NCI-H82 treated with DMSO at 0.1 percent for 48 hours (cell line): Measurements from ENCODE around the gene KIF1A.
"Not testable (repeated sequence)": the region's sequence is repeated elsewhere in the genome, so short reads cannot be mapped to it uniquely, and the experiment has no call there.

Source experiments
- DNase-seq: peaks from one replicate; lab custom pipeline; 2025; ENCODE audit not compliant: unreplicated experiment; lab: John Stamatoyannopoulos, UW

Gene KIF1A

DNA sequence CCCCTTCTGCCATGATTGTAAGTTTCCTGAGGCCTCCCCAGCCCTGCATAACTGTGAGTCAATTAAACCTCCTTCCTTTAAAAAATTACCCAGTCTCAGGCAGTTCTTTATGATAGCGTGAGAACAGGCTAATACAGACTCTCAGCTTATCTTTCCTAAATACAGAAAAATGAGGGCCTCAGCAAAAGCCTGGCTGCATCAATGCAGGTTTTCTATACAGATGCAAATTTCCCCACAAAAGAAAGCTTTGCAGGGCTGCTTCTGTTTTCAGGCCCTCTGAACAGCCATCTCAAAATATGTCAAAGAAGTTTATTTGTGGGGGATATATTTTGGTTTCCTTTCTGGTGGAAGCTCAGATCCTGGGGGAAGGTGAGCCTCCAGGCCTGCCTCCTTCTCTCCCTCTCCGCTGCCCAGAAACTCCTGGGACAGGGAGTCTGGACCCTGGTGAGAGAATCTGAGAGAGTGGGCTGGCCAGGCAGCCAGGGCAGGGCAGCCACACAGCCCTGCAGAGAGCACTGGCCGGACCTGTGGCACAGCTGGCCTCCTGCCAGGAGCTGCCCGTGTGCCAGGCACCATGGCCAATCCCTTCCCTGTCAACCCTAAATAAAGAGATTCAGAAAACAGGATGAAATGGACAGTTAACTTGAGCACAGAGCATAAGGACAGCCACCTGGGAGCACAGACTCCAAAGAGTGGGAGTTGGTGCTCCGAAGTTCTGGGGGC lies 27.0 kb upstream of the KIF1A start:
- no peak for DNase-seq

DNA sequence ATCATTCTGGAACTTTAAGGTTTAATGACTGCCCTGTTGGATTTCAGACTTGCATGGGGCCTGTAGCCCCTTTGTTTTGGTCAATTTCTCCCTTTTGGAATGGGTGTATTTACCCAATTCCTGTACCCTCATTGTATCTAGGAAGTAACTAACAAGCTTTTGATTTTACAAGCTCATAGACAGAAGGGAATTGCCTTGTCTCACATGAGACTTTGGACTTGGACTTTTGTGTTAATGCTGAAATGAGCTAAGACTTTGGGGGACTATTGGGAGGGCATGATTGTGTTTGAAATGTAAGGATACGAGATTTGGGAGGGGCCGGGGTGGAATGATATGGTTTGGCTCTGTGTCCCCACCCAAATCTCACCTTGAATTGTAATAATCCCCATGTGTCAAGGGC lies 26.3 kb upstream of the KIF1A start:
- not testable (repeated sequence) for DNase-seq

GRCh38 chr2:240840435-240841060 lies 20.5 kb upstream of the KIF1A start:
- DNase-seq: no peak

DNA sequence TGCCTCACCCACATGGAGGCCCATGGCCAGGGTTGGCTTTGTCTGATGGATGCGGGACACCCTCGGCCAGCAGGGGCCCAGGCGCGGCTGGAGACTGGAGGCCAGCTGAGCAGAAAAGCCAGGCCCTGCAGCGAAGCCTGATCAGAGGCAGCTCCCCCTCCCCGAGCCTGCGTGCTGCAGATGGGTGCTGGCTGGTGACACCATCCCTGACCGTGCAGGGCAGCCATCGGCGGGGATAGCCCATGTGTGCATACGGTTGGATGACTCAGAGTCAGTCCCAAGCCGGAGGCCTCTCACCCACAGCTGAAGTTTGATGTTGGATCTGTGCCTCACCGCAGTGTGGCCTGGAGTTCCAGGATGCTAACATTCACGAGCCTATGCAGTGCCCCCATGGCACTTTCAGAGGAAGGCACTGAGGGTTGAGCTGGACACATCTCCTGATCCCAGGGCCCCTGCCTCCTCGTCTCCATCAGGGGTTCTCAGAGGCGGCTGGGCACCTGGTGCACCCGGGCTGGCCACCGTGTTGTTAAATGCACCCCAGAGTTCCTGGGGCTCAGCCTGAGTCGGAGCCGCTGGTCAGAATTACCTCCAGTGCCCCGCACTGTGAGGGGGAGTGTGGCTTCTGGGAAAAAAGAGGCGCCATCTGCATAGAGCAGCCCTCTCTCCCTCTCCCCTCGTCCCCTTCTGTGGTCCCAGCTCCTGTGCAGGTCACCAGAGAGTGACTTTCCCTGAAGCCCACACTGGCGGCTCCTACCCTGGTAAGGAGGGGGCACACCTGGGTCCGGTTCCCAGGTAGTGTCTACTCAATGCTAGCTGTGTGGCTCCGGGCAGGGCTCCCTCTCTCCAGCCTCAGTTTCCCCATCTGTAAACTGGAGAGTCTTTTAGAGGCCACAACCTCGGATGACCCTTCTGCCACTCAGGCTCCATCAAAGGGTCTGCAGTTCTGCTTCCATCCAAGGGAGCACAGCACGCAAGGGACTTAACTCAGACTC lies 19.4 kb upstream of the KIF1A start:
- DNase-seq: no peak

GRCh38 chr2:240837621-240838020 lies 17.6 kb upstream of the KIF1A start:
- no peak for DNase-seq

DNA sequence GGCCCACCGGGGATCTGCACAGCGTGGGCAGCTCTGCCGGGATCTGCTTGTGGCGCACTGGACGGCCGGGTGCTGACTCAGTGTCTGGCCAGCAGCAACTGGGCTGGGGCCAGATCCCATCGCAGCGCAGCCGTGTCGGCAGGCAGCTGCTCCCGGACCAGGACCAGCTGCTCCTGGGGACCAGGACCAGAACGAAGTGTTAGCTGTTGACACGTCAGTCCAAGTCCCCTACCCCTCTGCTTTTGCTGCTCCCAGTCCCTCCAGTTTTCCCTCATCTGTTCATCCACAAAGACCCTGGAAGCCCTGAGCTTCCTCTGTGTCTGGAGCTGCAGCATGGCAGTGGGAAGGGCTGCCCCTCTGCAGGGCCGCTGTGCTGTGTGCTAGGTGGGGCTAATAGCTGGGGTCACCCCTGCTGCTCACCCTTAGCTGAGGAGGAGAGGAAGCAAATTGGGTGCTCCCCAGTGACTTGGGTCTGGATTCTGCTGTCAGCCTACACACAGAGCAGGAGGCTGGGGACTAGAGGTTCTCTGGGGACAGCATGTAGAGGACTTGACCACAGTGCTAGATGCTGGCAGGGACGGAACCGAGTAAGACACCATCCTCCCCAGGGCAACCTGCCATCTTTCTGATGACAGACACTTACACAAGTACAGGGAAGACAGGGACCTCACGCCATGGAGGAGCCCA lies 16.9 kb upstream of the KIF1A start:
- no peak for DNase-seq

- DNase-seq: no peak
These were observed 15.5 kb upstream of the KIF1A start for GRCh38 chr2:240835528-240835927.

- no peak for DNase-seq
These were observed 14.5 kb upstream of the KIF1A start for GRCh38 chr2:240834377-240834975.

DNA sequence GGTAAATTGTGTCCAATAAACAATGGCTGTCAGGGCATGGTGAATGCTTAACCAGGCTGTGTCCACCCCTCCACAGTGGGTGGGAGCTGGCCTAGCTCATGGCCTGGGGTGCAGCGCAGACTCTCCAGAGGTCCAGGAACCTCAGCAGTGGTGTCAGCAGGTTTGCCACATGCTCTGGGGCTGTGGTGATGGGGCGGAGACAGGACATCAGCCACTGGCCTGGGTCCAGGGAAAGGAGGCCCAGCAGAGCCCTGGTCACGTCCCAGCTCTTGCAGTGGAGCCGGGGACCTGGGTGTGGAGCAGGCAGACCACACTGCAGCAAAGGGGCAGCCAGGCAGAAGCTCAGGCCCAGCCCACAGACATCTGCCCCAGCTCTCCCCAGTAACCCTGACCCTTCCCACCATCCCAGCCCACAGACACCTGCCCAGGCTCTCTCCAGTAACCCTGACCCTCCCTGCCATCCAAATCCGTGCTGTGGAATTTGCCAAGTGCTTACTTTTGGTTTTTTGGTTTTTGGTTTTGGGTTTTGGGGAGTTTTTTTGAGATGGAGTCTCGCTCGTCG lies 13.8 kb upstream of the KIF1A start:
- no peak for DNase-seq

GRCh38 chr2:240832921-240833494 lies 13.0 kb upstream of the KIF1A start:
- DNase-seq: no peak

GRCh38 chr2:240832205-240832727 lies 12.2 kb upstream of the KIF1A start:
- DNase-seq: peak; percentile 75

DNA sequence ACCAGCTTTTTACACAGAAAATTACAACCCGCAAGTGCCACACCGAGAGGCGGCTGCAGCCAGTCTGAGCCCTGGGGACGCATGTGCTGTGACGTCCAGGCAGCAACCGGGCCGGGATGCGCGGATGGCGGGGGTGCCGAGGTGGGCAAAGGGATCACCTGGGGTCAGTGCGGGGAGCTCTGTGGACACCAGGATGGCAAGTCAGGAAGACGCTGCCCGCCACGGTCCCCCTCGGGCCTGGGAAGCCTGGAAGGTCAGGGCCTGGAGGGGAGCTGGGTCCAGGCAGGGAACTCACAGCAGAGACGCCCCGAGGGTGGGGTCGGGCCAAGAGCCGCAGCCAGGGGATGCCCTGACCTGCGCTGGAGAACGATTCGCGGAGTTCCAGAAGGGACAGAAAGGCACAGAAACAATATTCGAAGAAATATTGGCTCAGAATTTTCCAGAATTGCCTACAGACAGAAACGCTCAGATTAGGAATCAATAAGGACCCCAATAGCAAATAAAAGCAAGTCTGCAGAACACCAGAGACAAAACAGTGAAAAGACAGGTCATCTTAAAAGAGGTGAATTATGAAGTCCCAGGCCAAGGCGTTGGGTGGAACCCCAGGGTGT lies 11.7 kb upstream of the KIF1A start:
- DNase-seq: no peak

GRCh38 chr2:240825476-240825875 lies 5.5 kb upstream of the KIF1A start:
- no peak for DNase-seq

DNA sequence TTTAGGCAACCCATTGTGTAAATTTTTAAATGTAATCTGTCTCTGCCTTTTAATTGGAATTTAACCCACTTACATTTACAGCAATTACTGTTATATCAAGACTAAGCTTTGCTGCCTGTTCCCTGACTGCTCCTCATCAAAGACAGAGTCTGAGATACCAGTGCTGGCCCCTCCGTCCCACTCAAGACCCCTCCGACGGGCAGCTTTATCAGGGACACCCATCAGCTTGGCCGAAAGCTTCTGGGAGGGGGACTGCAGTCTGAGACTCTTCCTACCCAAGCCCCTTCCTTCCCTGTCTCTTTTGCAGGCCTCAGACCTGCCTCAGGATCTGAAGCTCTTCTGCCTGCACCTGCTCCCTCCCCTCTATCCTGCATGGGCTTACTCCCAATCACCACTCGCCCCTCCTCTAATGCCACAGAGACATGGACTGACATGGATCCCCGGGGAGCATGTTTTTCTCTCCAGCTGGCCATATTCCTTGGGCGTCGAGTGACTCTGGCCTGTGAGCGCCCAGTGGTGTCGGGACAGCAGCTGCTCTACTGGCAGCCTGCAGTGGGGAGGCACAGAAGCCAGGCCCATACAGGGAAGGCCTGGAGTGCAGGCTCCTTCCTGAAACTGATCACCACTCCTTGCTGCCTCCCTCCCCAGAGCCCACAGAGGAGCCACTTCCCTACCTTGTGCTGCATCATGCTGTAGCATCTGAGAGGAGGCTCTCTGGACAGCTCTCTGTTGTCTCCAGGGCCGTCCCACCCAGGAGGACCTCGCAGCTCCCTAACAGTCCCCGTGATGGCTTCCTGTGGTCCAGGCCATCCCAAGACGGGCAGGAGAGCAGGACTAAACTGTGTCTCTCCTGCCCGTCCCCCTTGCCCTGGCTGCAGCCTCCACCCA lies 3.7 kb upstream of the KIF1A start:
- no peak for DNase-seq

DNA sequence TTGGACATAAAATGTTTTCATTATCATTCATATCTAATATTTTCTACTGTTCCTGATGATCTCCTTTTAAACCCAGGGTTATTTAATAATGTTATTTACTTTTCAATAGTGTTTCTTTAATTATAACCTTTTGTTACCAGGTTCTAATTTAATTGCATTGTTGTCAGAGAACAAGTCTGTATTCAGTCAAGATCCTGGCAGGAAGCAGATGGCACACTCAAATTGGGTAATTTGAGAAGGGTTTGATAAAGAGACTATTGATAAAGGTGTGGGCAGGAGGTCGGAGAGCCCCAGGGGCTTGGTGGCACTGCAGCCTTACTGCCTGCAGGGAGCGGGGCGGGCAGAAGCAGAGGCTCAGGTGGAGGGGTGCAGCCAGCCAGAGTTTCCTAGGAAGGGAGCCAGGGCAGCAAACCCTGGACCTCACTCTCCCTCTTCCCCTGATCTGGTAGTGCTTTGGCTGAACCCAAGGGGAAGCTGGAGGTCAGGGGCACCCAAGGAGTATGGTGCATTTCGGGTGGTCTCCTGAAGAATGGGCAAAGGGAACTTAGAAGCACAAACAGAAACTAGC lies 2.3 kb upstream of the KIF1A start:
- no peak for DNase-seq

DNA sequence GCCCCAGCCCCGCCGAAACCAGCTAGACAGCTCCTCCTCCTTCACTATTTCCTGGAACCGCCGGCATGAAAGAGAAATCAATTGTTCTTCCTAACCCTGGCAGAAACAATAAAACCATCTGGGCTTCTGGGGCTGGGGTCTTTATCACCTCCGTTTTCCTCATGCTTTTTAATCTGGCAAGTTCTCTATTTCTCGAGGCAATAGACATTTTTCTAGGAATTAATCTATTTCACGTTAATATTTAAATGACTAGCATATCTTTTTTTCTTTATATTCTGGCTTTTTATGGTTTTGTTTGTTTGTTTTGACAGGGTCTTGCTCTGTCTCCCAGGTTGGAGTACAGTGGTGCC lies 1.4 kb upstream of the KIF1A start:
- no peak for DNase-seq

DNA sequence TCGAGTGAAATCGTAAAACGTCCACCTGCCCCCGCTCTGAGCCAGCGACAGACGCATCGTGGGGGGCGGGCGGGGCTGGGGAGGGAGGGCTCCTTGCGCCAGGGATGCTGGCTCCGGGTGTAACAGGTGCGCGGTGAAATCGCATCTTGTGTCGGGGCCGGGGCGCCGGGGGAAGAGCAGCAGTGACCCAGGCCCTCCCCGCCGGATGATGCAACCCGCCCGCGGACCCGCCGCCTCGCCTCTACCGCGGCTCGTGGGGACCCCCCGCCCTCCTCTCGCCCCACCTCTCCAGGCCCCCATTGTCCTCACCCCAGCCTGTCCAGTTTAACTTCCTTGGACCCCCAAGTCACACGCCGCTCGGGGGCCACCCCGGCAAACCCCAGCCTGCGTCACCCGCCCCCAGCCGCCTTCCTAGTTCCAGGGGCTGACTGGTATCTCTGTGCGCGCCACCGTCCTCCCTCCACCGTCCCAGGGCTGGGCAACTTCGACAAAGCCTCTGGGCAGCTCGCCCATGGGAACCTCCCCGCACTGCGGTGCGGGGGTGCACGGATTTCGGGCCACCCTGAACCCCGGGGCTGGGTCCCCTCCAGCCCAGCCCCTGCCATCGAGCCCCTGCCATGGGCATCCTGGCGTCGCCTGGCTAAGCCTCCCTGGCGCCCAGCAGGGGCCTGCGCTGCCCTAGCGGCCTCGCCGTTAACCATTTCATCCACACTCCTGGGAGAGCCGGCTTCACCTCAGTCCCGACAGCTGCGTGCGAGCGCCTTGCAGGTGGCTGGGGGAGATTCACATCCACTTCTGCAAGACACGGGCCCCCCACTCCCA lies 799 bp upstream of the KIF1A start:
- peak; percentile 12 for DNase-seq
